ENCODE data around the gene PLXNA2. TPM values are rescaled to one million over a fixed set of nuclear protein-coding genes. Genes with fewer than 3 reads are reported as not detected.

PLXNA2 gene
- total and polyA plus RNA-seq, 2 of the 8 experiments (the other 6 are each of a cell fraction or from before 2014, with no cell fraction given), result 0.33 to 1.5 TPM

- TF ChIP-seq NRF1 (IDR thresholded peaks at IDR 0.05; ENCODE audit: low read depth, low read length) (no peak), PHF8 (conservative IDR thresholded peaks at IDR 0.05; ENCODE audit: low read depth, low read length) (no peak), GABPA (IDR thresholded peaks at IDR 0.05; ENCODE audit: borderline replicate concordance, insufficient read depth, low read length) (no peak), TCF12 (IDR thresholded peaks at IDR 0.05; ENCODE audit: low read depth, low read length) (no peak), CHD1 (IDR thresholded peaks at IDR 0.05; ENCODE audit: low read depth, low read length) (no peak), CBX8 (IDR thresholded peaks at IDR 0.05; ENCODE audit: borderline replicate concordance, low read depth, low read length) (no peak), NANOG (IDR thresholded peaks at IDR 0.05; ENCODE audit: insufficient read depth, low read depth, low read length, poor library complexity, severe bottlenecking) (no peak)
These were observed 166.7 kb downstream of the PLXNA2 start (continued) for GRCh38 chr1:208077232-208078075.
